ELR (cell line): ENCODE measurements around the gene SPANXN2.
A peak's percentile ranks its signal among the peaks of the same experiment; 100 is the strongest.
"Not testable (repeated sequence)": the region's sequence is repeated elsewhere in the genome, so short reads cannot be mapped to it uniquely, and the experiment has no call there.

Experiments used
- DNase-seq: peaks from one replicate; pipeline ENCODE4 v3.0.0-alpha.2; 2015; ENCODE audit warnings: low read depth

SPANXN2 gene

GRCh38 chrX:143720652-143721051 lies at the start of gene SPANXN2:
Gene SPANXN2, minus strand, starts transcription at chrX:143720752. Its CDS starts 84 bp downstream, at chrX:143720668.
- not testable (repeated sequence) for DNase-seq

GRCh38 chrX:143768976-143769375 lies 48.4 kb upstream of the SPANXN2 start:
- peak; percentile 32 for DNase-seq

DNA sequence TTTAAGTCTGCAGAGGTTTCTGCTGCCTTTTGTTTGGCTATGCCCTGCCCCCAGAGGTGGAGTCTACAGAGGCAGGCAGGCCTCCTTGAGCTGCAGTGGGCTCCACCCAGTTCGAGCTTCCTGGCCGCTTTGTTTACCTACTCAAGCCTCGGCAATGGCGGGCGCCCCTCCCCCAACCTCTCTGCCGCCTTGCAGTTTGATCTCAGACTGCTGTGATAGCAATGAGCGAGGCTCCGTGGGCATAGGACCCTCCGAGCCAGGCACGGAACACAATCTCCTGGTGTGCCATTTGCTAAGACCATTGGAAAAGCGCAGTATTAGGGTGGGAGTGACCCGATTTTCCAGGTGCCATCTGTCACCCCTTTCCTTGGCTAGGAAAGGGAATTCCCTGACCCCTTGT lies 47.2 kb upstream of the SPANXN2 start:
- DNase-seq = not testable (repeated sequence)

DNA sequence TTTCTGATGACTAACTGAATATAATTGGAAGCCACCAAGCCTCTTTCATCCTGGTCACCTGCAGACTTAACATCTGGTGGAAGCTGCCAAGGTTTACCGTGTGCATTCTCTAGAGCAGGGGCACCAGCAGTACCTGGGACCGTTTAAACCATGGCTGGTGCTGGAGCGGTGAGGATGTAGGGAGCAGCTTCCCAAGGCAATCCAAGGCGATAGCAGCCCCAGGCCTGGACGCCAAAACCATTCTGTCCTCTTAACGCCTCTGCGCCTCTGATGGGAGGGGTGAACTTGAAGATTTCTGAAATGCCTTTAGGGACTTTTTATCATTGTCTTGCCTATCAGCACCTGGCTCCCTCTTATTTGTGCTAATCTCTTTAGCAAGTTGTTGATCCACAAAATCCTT lies 37.3 kb upstream of the SPANXN2 start:
- DNase-seq = no peak

- no peak for DNase-seq
These were observed 36.8 kb upstream of the SPANXN2 start for GRCh38 chrX:143757375-143757774.

- peak; percentile 0 for DNase-seq
These were observed 33.6 kb upstream of the SPANXN2 start for GRCh38 chrX:143754183-143754582.

DNA sequence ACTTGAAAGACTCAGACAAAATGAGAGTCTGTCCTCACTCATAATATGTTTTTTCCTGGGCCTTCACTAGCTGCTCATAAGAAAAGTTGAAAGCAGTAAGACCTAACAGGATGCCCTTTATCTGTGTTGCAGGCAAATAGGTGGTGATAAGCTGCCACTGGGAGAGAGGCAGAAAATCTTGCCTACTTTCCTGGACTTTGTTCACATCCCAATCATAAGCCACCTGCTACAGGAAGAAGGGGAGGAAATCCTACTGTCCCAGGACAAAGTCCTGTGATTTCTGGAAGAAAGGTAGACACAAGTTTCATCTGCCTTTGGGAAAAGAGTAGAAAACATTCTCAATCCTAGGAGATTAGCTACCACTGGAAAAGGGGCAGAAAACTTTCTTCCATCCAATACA lies 13.3 kb upstream of the SPANXN2 start:
- DNase-seq = no peak

GRCh38 chrX:143726296-143726695 lies 5.7 kb upstream of the SPANXN2 start:
- no peak for DNase-seq

- DNase-seq = no peak
These were observed 19.1 kb downstream of the SPANXN2 start for GRCh38 chrX:143701460-143701859.

GRCh38 chrX:143694885-143695284 lies 25.7 kb downstream of the SPANXN2 start:
- DNase-seq = no peak

DNA sequence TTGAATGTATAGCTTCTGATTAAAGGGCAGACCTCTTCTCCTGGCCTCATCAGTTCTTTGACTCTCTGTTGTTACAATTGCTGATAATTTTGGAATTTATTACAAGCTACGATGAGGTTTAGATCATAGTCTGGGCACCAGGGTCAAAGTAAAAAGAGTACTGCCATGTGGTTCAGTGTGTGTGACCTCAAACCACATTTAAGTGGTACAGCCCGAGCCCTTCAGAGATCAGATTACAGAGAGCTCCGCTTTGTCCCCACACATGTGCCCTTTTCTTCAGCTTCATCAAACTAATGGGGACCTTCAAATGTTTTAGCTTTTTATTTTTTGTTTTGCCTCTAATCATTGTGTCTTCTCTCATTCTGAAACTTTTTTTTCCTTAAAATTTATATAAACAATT lies 37.1 kb downstream of the SPANXN2 start:
- no peak for DNase-seq

DNA sequence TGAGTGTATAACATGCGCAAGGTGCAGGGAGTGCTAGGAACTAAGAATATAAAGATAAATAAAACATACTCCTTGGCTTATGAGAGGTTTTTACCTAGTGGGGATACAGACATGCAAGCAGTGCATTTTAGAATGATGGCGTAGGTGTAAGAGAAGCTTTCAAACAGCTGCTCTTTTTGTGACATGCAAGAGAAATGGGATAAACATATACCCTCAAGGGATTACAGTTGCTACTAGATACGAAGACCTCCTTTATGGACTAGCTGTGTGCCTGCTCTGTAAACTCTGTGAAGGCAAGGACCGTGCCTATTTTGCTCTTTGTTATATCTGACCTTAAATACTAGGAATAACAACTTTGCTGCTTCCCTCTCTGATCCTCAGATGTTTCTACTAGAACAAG lies 45.6 kb downstream of the SPANXN2 start:
- no peak for DNase-seq

- DNase-seq = peak; percentile 45
These were observed 51.2 kb downstream of the SPANXN2 start for GRCh38 chrX:143669395-143669794.

DNA sequence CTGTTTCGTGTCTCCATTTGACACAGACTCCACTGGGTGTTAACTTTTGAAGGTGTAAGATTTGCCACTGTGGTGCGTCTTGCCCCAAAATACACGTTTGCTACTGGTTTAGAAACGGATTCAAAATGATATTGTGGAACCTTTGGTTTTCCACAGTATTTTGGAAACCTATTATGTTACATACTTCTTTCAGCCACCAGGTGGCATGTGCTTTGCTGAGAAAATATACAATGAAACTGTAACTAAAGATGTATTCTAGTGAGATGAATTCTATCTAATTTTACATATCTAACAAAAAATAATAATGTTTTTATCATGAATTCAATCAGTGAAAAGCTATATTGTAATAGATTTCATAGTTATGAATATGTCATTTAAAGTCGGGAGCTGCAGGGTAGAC lies 56.2 kb downstream of the SPANXN2 start:
- peak; percentile 30 for DNase-seq

DNA sequence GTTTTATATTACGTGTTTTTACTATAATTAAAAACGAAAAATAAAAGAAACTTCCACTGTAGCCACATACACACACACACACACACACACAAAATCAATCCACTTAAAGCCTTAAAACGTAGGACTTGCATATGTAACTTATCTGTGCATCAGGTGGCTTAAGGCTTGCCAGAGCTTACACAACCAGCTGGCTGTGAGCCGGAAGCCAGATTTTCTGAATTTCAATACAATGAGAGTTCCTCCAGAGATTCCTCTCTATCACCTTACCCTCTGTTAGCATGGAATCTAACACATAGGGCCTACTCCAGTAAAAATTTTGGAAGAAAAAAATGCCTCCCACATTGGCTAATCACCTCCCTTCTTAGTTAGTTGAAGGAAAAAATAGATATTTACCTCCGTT lies 56.8 kb downstream of the SPANXN2 start:
- DNase-seq = no peak
